H1 (cell line): Measurements from ENCODE around the gene KLHL8.

ENCODE experiments used
- CTCF ChIP-seq, 3 experiments: IDR thresholded peaks; 1 replicate in 2 of 3; 2 replicates in 1 of 3; pipeline versions ENCODE4 v1.5.1 to v1.6.1; 2011; ENCODE audit warnings: low read length in 3 of 3, mild to moderate bottlenecking in 3 of 3, inconsistent platforms in 2 of 3, low read depth in 1 of 3, moderate library complexity in 1 of 3; ENCODE audit not compliant: insufficient read depth in 1 of 3; ENCODE audit errors: control extremely low read depth in 1 of 3
- EP300 ChIP-seq, 2 experiments: IDR thresholded peaks; 1 replicate in 1 of 2; 2 replicates in 1 of 2; pipeline ENCODE4 v1.6.1; 2011 to 2012; ENCODE audit warnings: low read depth in 2 of 2, low read length in 2 of 2, mild to moderate bottlenecking in 2 of 2, borderline replicate concordance in 1 of 2, inconsistent platforms in 1 of 2, moderate library complexity in 1 of 2
- EZH2 ChIP-seq: fragments of 200-600 bp; sonication (generic); IDR thresholded peaks from 2 replicates; pipeline ENCODE4 v1.7.1; 2012; ENCODE audit warnings: low read depth, mild to moderate bottlenecking, moderate library complexity, low read length, inconsistent platforms; ENCODE audit not compliant: severe bottlenecking
- JUN ChIP-seq: IDR thresholded peaks from 2 replicates; pipeline ENCODE4 v1.6.1; 2011; ENCODE audit warnings: low read depth, mild to moderate bottlenecking, improper control_type of control experiment, low read length
- JUND ChIP-seq: IDR thresholded peaks from 2 replicates; pipeline ENCODE4 v1.6.1; 2011; ENCODE audit warnings: mild to moderate bottlenecking, improper control_type of control experiment, low read length
- POLR2A ChIP-seq, 2 experiments: IDR thresholded peaks; 1 replicate in 1 of 2; 2 replicates in 1 of 2; pipeline ENCODE4 v1.6.1; 2011; ENCODE audit warnings: low read depth in 2 of 2, low read length in 2 of 2, mild to moderate bottlenecking in 2 of 2; ENCODE audit errors: control extremely low read depth in 1 of 2
- RAD21 ChIP-seq, 2 experiments: IDR thresholded peaks in 1 of 2; conservative IDR thresholded peaks in 1 of 2; 2 replicates each; pipeline ENCODE4 v1.6.1; 2011; ENCODE audit warnings: low read depth in 2 of 2, low read length in 2 of 2, improper control_type of control experiment in 1 of 2, inconsistent platforms in 1 of 2, mild to moderate bottlenecking in 1 of 2, moderate library complexity in 1 of 2
- SIN3A ChIP-seq, 2 experiments: IDR thresholded peaks in 1 of 2; conservative IDR thresholded peaks in 1 of 2; 2 replicates each; pipeline ENCODE4 v1.6.1; 2011 to 2012; ENCODE audit warnings: low read length in 2 of 2, improper control_type of control experiment in 1 of 2, low read depth in 1 of 2, mild to moderate bottlenecking in 1 of 2
- TAF1 ChIP-seq: IDR thresholded peaks from 2 replicates; pipeline ENCODE4 v1.6.1; 2011; ENCODE audit warnings: mild to moderate bottlenecking, low read depth, low read length

GRCh38 chr4:87251106-87251505, 30.7 kb upstream of the KLHL8 start:
- no peak for TF ChIP-seq RAD21 (IDR thresholded peaks at IDR 0.05 in 1 of 2, conservative IDR thresholded peaks at IDR 0.05 in 1 of 2; ENCODE audit: low read depth in 2 of 2, low read length in 2 of 2)
- TF ChIP-seq CTCF (IDR thresholded peaks at IDR 0.05; ENCODE audit: control extremely low read depth in 1 of 3, insufficient read depth in 1 of 3, low read depth in 1 of 3, low read length in 3 of 3) = no peak
- TF ChIP-seq POLR2A (IDR thresholded peaks at IDR 0.05; ENCODE audit: control extremely low read depth in 1 of 2, low read depth in 2 of 2, low read length in 2 of 2) = no peak
- TF ChIP-seq EZH2 = no peak
- no peak for TF ChIP-seq EP300 (IDR thresholded peaks at IDR 0.05; ENCODE audit: borderline replicate concordance in 1 of 2, low read depth in 2 of 2, low read length in 2 of 2)
- no peak for TF ChIP-seq TAF1
- no peak for TF ChIP-seq JUND
- TF ChIP-seq SIN3A (conservative IDR thresholded peaks at IDR 0.05 in 1 of 2, IDR thresholded peaks at IDR 0.05 in 1 of 2; ENCODE audit: low read depth in 1 of 2, low read length in 2 of 2) = no peak
- TF ChIP-seq JUN = no peak
